Measurements from ENCODE around the gene TJP3. TPM values are rescaled to one million over a fixed set of nuclear protein-coding genes. Genes with fewer than 3 reads are reported as not detected.

TJP3 gene
- polyA plus RNA-seq, 1 donor from 2014 or later: 0.15 TPM

DNA sequence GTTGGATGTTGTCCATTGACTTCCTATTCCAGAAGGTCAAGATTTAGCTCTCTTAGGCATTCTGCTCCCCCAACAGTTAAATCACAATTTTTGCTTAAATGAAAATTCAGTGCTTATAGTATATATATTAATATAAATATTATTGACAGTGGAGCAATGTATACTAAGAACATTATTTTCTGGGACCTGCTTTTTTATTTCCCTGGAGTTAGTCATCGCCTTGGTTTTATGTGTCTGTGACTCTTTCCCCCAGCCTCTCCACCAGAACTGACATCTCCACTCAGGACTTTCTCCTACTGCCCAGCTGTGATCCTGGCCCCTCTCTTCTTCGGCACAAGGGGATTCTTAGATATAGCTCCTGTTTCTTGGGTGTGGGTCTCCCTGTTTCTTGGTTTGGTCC is 88.2 kb downstream of the TJP3 start:
- no peak overlapping the region for H3K4me3 ChIP-seq (ENCODE audit: low read length)

DNA sequence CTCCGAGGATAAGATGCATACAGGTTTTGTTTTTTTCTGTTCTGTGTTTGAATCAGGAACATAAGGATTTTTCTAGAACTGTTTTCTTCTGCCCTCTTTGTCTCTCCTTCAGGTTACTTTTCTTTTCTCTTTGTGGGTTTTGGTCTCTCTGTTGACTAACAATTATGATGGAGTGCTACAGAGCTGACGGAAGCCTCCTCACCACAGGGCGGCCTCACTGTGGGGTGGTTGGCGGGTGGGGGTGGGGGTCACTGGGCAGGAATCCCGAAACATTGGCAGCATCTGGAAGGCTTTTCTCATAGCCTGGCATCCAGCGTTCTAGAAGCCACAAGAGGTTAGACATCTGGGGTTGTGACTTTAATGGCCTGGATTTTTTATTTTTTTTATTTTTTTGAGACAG is 90.0 kb downstream of the TJP3 start:
- Histone ChIP-seq H3K9ac (ENCODE audit: low read length) (no peak overlapping the region), H3K27me3 (ENCODE audit: insufficient read depth, low read depth, low read length) (peaks cover 7% of the 10 kb centered on the region), H4K20me1 (ENCODE audit: insufficient read depth) (no peaks in the 10 kb centered on the region), H3K4me2 (ENCODE audit: low read length) (no peak overlapping the region), H3K27ac (ENCODE audit: low read length) (no peak overlapping the region), H2AFZ (ENCODE audit: low read depth, low read length) (no peak overlapping the region), H3K9me2 (ENCODE audit: insufficient read depth, low read length) (no peaks in the 10 kb centered on the region), H3F3A (ENCODE audit: insufficient read depth, low read length, poor library complexity, severe bottlenecking) (no peaks in the 10 kb centered on the region), H3K9me3 (ENCODE audit: low read length) (no peaks in the 10 kb centered on the region), H3K4me3 (ENCODE audit: low read length) (no peak overlapping the region), H3K36me3 (ENCODE audit: insufficient read depth, low read length) (no peaks in the 10 kb centered on the region), H3K79me2 (replicated peaks; ENCODE audit: insufficient read depth, low read length) (no peaks in the 10 kb centered on the region)
- no peak for TF ChIP-seq POLR2AphosphoS5 (IDR thresholded peaks at IDR 0.05)
- TF ChIP-seq MXI1 (conservative IDR thresholded peaks at IDR 0.05; ENCODE audit: poor library complexity, severe bottlenecking): no peak
- no peak for TF ChIP-seq SMC3 (conservative IDR thresholded peaks at IDR 0.05; ENCODE audit: poor library complexity)
- TF ChIP-seq, protein P1, sequence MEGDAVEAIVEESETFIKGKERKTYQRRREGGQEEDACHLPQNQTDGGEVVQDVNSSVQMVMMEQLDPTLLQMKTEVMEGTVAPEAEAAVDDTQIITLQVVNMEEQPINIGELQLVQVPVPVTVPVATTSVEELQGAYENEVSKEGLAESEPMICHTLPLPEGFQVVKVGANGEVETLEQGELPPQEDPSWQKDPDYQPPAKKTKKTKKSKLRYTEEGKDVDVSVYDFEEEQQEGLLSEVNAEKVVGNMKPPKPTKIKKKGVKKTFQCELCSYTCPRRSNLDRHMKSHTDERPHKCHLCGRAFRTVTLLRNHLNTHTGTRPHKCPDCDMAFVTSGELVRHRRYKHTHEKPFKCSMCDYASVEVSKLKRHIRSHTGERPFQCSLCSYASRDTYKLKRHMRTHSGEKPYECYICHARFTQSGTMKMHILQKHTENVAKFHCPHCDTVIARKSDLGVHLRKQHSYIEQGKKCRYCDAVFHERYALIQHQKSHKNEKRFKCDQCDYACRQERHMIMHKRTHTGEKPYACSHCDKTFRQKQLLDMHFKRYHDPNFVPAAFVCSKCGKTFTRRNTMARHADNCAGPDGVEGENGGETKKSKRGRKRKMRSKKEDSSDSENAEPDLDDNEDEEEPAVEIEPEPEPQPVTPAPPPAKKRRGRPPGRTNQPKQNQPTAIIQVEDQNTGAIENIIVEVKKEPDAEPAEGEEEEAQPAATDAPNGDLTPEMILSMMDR (IDR thresholded peaks at IDR 0.05; ENCODE audit: poor library complexity, severe bottlenecking): no peak
- no peak for TF ChIP-seq TAF1 (IDR thresholded peaks at IDR 0.05; ENCODE audit: low read depth)
- TF ChIP-seq EZH2 (IDR thresholded peaks at IDR 0.05; ENCODE audit: borderline replicate concordance, insufficient read depth, low read length, poor library complexity, severe bottlenecking): no peak
- TF ChIP-seq, protein P2, sequence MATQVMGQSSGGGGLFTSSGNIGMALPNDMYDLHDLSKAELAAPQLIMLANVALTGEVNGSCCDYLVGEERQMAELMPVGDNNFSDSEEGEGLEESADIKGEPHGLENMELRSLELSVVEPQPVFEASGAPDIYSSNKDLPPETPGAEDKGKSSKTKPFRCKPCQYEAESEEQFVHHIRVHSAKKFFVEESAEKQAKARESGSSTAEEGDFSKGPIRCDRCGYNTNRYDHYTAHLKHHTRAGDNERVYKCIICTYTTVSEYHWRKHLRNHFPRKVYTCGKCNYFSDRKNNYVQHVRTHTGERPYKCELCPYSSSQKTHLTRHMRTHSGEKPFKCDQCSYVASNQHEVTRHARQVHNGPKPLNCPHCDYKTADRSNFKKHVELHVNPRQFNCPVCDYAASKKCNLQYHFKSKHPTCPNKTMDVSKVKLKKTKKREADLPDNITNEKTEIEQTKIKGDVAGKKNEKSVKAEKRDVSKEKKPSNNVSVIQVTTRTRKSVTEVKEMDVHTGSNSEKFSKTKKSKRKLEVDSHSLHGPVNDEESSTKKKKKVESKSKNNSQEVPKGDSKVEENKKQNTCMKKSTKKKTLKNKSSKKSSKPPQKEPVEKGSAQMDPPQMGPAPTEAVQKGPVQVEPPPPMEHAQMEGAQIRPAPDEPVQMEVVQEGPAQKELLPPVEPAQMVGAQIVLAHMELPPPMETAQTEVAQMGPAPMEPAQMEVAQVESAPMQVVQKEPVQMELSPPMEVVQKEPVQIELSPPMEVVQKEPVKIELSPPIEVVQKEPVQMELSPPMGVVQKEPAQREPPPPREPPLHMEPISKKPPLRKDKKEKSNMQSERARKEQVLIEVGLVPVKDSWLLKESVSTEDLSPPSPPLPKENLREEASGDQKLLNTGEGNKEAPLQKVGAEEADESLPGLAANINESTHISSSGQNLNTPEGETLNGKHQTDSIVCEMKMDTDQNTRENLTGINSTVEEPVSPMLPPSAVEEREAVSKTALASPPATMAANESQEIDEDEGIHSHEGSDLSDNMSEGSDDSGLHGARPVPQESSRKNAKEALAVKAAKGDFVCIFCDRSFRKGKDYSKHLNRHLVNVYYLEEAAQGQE (IDR thresholded peaks at IDR 0.05; ENCODE audit: borderline replicate concordance): no peak
- TF ChIP-seq RAD21 (conservative IDR thresholded peaks at IDR 0.05): no peak
- TF ChIP-seq EP300 (conservative IDR thresholded peaks at IDR 0.05; ENCODE audit: poor library complexity, severe bottlenecking): no peak

More for the DNA sequence above, 88.2 kb downstream of the TJP3 start:
- H3K36me3 ChIP-seq (ENCODE audit: insufficient read depth, low read length): no peaks in the 10 kb centered on the region
- no peaks in the 10 kb centered on the region for H3K9me2 ChIP-seq (ENCODE audit: insufficient read depth, low read length)
- no peak overlapping the region for H3K27ac ChIP-seq (ENCODE audit: low read length)
- no peaks in the 10 kb centered on the region for H3K79me2 ChIP-seq (replicated peaks; ENCODE audit: insufficient read depth, low read length)
- H3K4me2 ChIP-seq (ENCODE audit: low read length): no peak overlapping the region
- H3K9me3 ChIP-seq (ENCODE audit: low read length): no peaks in the 10 kb centered on the region
- no peaks in the 10 kb centered on the region for H4K20me1 ChIP-seq (ENCODE audit: insufficient read depth)
- H3K27me3 ChIP-seq (ENCODE audit: insufficient read depth, low read depth, low read length): peaks cover under 1% of the 10 kb centered on the region
- TF ChIP-seq, protein P2 (IDR thresholded peaks at IDR 0.05; ENCODE audit: borderline replicate concordance): no peak
- TF ChIP-seq EZH2 (IDR thresholded peaks at IDR 0.05; ENCODE audit: borderline replicate concordance, insufficient read depth, low read length, poor library complexity, severe bottlenecking): no peak
- TF ChIP-seq, protein P1 (IDR thresholded peaks at IDR 0.05; ENCODE audit: poor library complexity, severe bottlenecking): no peak
- no peak for TF ChIP-seq SMC3 (conservative IDR thresholded peaks at IDR 0.05; ENCODE audit: poor library complexity)
- TF ChIP-seq RAD21 (conservative IDR thresholded peaks at IDR 0.05): no peak
- no peak for TF ChIP-seq TAF1 (IDR thresholded peaks at IDR 0.05; ENCODE audit: low read depth)
- no peak for TF ChIP-seq MXI1 (conservative IDR thresholded peaks at IDR 0.05; ENCODE audit: poor library complexity, severe bottlenecking)
- no peak for TF ChIP-seq POLR2AphosphoS5 (IDR thresholded peaks at IDR 0.05)
- no peak for TF ChIP-seq EP300 (conservative IDR thresholded peaks at IDR 0.05; ENCODE audit: poor library complexity, severe bottlenecking)
- H3K9ac ChIP-seq (ENCODE audit: low read length): no peak overlapping the region
- H3F3A ChIP-seq (ENCODE audit: insufficient read depth, low read length, poor library complexity, severe bottlenecking): no peaks in the 10 kb centered on the region
- H2AFZ ChIP-seq (ENCODE audit: low read depth, low read length): no peak overlapping the region

Data from neural cell (in vitro differentiated cells).